HG02885 (cell line): ENCODE results near the gene CASP7.

Experiments used
- ATAC-seq: cut with Tn5 transposase; IDR thresholded peaks from one replicate; pipeline ENCODE4 v1.9.1; 2021; ENCODE audit warnings: mild to moderate bottlenecking; ENCODE audit not compliant: unreplicated experiment, poor library complexity

Gene CASP7

DNA sequence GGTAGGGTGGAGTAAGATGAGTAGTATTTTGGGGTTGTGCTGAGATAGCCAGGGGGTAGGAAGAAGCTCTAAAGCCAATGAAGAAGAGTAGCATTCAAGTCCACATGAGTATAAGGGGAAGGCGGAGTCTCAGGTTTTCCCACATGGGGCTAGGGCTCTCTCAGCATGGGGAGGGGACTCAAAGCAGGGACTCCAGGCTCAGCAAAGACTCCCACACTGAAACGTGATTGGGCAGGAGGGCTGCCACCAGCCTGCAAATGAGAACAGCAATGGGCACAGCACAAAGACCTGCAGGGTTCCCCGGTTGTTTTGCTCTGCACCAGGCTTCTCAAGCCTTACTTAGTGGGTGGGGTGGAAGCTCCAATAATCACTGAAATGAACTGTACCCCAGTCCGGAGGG, 14.4 kb upstream of the CASP7 start:
- ATAC-seq, result no peak

- no peak for ATAC-seq
Measured at GRCh38 chr10:113665806-113666354, 13.8 kb upstream of the CASP7 start.

DNA sequence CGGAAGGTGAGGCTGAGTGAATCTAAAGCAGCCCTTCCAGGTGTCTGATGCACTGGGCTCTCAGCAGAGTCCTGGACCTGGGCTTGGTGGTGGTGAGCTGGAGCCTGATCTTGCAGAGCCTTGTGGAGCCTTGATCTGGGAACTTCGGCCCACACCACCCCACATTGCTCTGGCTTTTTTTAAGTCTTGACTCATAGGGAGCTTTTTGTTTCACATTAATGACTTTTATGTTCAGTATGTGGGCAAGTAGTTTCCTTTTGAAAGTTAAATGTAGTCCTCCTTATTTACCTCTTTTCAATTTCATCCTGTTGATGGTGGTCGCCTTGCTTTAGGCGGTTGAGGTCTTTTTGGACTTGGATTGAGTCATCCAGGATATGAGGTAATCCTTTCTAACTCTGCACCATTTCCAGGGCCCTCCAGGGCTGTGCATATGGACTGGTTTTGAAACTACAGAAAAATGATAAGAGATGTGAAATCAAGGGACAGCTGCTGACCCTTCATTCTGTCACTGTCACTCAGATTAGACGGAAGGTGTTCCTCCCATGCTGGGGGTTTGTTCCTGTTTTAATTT, 12.9 kb upstream of the CASP7 start:
- ATAC-seq, result peak; percentile 88

GRCh38 chr10:113680190-113681111, 739 bp downstream of the CASP7 start:
- ATAC-seq, result peak; percentile 9

- peak; percentile 63 for ATAC-seq
Measured at GRCh38 chr10:113681533-113682470, 2.1 kb downstream of the CASP7 start.

GRCh38 chr10:113683300-113683699, 3.6 kb downstream of the CASP7 start:
- no peak for ATAC-seq

DNA sequence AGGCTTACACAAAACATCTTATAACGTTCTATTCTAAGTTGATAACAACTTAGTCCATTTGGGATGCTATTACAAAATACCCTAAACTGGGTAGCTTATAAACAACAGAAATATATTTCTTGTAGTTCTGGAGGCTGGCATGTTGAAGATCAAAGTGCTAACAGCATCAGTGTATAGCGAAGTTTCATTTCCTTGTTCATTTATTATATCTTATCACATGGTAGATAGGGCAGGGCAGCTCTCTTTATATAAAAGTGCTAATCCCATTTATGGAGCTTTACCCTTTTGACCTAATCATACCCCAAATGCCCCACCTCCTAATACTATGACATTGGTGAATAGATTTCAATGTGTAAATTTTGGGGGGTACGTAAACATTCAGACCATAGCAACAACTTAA, 6.3 kb downstream of the CASP7 start:
- no peak for ATAC-seq

GRCh38 chr10:113687037-113687436, 7.3 kb downstream of the CASP7 start:
- no peak for ATAC-seq

- no peak for ATAC-seq
Measured at GRCh38 chr10:113689057-113689456, 9.3 kb downstream of the CASP7 start.

DNA sequence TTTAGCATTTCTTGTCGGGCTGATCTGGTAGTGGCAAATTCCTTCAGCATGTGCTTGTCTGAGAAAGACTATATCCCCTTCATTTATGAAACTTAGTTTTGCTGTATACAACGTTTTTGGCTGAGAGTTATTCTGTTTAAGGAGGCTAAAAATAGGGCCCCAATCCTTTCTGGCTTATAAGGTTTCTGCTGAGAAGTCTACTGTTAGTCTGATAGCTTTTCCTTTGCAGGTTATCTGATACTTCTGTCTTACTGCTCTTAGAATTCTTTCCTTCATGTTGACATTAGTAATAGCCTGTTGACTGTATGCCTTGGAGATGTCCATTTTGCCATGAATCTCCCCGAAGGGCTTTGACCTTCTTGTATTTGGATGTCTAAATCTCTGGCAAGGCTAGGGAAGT, 9.9 kb downstream of the CASP7 start:
- no peak for ATAC-seq

DNA sequence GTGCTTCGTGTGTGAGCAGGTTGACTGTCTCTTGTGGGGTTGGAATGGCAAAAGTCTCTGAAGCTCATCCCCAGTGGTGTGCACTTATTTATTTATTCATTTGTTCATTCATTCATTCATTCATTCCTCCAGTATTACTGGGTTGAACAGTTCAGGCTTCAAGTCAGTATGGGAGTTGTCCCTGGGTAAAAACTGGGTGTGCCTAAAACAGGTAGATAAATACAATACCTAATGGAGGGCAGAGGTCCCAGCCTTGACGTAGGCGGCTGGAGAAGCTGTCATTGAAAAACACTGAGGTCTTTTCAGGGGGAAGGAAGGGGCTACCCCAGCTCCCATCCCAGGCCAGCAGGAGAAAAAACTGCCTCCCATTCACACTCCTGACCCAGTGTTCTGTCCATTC, 11.0 kb downstream of the CASP7 start:
- ATAC-seq, result no peak

GRCh38 chr10:113691381-113691780, 11.7 kb downstream of the CASP7 start:
- ATAC-seq, result no peak

DNA sequence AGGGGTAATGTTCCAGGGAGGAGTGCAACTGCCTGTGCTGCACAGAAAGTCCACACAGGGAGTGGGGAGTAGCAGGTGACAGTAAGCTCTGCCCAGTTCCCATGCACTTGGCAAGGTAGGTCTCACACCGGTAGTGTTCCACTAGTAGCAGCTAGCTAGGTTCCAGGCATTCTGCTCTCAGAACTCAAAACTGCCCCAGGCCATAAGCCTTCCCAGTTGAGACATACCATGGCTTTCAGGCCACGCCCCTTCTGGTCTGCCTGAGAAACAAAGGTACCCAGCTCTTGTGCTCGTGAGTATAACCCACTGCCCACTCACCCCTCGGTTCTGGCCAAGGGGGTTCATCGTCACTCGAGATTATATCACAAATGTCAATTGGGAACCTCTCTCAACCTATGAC, 12.6 kb downstream of the CASP7 start:
- no peak for ATAC-seq

DNA sequence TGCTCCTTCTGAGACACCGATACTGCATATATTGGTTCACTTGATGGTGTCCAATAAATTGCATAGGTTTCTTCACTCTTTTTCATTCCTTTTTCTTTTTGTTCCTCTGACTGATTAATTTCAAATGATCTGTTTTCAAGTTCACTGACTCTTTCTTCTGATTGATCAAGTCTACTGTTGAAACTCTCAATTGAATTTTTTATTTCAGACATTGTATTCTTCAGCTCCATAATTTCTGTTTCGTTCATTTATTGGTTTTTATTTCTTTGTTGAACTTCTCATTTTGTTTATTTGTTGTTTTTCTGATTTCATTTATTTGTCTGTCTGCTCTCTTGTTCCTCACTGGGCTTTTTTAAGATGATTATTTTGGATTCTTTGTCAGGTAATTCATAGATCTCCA, 13.6 kb downstream of the CASP7 start:
- ATAC-seq, result no peak

DNA sequence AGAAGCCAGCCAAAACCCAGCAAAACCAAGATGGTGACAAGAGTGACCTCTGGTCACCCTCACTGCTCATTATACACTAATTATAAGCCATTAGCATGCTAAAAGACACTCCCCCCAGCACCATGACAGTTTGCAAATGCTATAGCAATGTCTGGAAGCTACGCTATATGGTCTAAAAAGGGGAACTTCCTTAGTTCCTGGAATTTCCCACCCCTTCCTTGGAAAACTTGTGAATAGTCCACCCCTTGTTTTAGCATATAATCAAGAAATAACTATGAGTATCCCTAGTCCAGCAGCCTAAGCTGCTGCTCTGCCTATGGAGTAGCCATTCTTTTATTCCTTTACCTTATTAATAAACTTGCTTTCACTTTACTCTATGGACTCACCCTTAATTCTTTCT, 16.0 kb downstream of the CASP7 start:
- no peak for ATAC-seq

DNA sequence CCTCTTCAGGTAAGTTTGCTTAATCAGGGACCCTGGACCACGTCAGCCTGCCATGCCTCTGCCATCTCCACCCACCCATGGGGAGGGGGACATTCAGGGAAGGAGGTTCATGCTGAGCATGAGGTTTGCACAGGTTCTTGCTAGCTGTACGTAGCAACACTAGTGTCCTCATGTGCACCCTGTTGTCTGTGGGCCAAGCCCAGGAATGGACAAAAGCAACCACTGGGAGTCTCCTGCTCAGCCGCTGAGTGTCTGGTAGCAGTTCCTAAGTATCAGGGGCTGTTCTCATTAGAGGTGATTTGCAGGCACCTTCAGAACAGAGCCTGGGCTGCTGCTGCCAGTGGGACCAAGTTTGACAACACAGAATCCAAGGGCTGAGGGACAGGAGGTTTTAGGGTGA, 17.9 kb downstream of the CASP7 start:
- ATAC-seq, result no peak

- no peak for ATAC-seq
Measured at GRCh38 chr10:113704637-113705343, 25.1 kb downstream of the CASP7 start.

DNA sequence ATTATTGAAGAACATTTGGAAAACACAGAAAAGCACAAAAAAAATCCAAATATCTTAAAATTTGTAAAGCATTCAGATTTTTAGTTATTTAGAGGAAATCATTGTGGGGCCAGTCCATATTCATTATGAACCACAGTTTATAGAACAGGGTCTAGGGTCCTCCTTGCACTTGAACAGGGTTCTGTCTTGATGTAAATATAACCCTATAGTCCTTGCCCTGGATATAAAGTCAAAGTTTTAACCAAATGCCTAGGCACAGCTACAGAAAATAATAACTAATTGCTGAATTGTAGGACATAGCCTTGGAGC, 25.6 kb downstream of the CASP7 start:
- no peak for ATAC-seq

GRCh38 chr10:113706623-113707022, 26.9 kb downstream of the CASP7 start:
- no peak for ATAC-seq

- no peak for ATAC-seq
Measured at GRCh38 chr10:113708640-113709039, 28.9 kb downstream of the CASP7 start.
